Mesothelial cell of epicardium (in vitro differentiated cells): ENCODE measurements around the gene VAV3. TPM values are rescaled to one million over a fixed set of nuclear protein-coding genes. Genes with fewer than 3 reads are reported as not detected.

Experiments used
- DNase-seq, 2 experiments: peaks; one replicate each; pipeline ENCODE4 v3.0.0; 2021; ENCODE audit warnings: low spot score in 2 of 2; ENCODE audit not compliant: unreplicated experiment in 2 of 2
- H3K27ac Mint-ChIP-seq: 2 replicates; pipeline ENCODE4 v1.8.0; 2021; ENCODE audit warnings: mixed read lengths
- H3K27me3 Mint-ChIP-seq: 2 replicates; pipeline ENCODE4 v1.8.0; 2021; ENCODE audit warnings: low read depth, mixed read lengths
- H3K36me3 Mint-ChIP-seq: 2 replicates; pipeline ENCODE4 v1.8.0; 2021; ENCODE audit warnings: mixed read lengths
- H3K4me1 Mint-ChIP-seq: 2 replicates; pipeline ENCODE4 v1.8.0; 2021; ENCODE audit warnings: mixed read lengths
- H3K4me3 Mint-ChIP-seq: 2 replicates; pipeline ENCODE4 v1.8.0; 2021; ENCODE audit warnings: mild to moderate bottlenecking, moderate library complexity, mixed read lengths
- H3K9me3 Mint-ChIP-seq: 2 replicates; pipeline ENCODE4 v1.8.0; 2021; ENCODE audit warnings: mixed read lengths
- total RNA-seq: library from RNA; stranded (reverse); gene quantifications from 3 replicates; pipeline ENCODE4 v1.2.1, GENCODE V29; 2021
- TF ChIP-seq, protein P1 (sequence below): fragments of 200-600 bp; sonication (generic); IDR thresholded peaks from one replicate; pipeline ENCODE4 v1.5.0; 2021; ENCODE audit warnings: antibody characterized with exemption; ENCODE audit not compliant: unreplicated experiment

Gene VAV3
- total RNA-seq, 1 donor from 2014 or later = 3.2 TPM

DNA sequence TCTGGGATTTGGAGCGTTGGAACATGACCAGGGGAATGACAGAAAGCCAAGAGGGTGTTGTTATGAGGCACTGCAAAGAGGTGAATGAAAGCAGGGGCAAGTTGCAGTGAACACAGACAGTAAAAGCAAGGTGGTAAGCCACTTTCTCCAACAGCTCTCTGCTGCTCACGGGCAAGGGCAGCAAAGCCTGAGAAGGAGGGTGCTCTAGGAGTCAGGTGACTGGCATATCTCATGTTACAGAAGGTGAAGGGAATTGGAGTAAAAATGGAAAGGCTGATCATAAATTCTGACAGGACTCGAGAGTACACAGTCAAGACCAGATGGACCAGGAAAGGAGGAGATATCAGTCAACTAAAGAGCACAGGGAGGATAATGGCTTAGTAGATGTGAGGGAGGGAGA is 14.5 kb downstream of the VAV3 start:
- Mint-ChIP-seq H3K4me3 (no peak overlapping the region), H3K9me3 (no peaks in the 10 kb centered on the region), H3K27me3 (peaks cover 14% of the 10 kb centered on the region), H3K27ac (no peak overlapping the region), H3K4me1 (no peaks in the 10 kb centered on the region), H3K36me3 (no peaks in the 10 kb centered on the region)
- TF ChIP-seq, protein P1, sequence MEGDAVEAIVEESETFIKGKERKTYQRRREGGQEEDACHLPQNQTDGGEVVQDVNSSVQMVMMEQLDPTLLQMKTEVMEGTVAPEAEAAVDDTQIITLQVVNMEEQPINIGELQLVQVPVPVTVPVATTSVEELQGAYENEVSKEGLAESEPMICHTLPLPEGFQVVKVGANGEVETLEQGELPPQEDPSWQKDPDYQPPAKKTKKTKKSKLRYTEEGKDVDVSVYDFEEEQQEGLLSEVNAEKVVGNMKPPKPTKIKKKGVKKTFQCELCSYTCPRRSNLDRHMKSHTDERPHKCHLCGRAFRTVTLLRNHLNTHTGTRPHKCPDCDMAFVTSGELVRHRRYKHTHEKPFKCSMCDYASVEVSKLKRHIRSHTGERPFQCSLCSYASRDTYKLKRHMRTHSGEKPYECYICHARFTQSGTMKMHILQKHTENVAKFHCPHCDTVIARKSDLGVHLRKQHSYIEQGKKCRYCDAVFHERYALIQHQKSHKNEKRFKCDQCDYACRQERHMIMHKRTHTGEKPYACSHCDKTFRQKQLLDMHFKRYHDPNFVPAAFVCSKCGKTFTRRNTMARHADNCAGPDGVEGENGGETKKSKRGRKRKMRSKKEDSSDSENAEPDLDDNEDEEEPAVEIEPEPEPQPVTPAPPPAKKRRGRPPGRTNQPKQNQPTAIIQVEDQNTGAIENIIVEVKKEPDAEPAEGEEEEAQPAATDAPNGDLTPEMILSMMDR = no peak
- DNase-seq = no peak

DNA sequence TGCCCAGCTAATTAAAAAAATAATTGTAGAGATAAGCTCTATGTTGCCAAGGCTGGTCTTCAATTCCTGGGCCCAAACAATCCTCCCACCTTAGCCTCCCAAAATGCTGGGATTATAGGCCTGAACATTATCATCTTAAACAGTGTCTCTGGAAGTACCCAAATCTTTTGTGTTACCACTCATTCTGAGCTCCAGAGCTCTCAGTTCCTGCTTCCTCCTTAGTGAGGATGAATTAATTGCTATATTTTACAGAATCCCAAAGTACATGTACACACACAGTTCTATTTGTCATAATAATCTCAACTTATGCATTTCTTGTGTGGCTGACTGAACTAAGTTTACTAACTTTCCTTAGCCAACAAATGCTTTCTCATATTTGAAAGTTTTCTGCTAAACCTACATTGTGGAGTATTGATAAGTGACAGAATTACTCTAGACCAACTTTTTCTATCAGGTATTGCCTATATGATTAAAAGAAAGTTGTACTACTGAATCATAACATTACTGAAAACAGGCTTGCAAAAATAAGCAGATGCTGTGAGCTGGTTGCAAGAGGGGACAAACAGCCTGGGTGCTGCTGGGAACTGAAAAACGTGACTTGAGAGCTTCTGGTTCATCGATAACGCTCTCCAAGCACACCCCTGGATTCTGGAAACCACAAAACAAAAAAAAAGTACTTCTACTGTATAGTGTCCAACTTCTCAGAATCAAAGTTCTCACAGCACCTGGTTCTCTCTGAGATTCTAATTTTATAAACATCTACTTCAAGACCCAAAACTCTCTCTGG is 15.3 kb downstream of the VAV3 start:
- no peaks in the 10 kb centered on the region for H3K36me3 Mint-ChIP-seq
- no peak overlapping the region for H3K27ac Mint-ChIP-seq
- H3K9me3 Mint-ChIP-seq = no peaks in the 10 kb centered on the region
- DNase-seq = no peak
- TF ChIP-seq, protein P1 = no peak
- no peaks in the 10 kb centered on the region for H3K4me1 Mint-ChIP-seq
- peaks cover 14% of the 10 kb centered on the region for H3K27me3 Mint-ChIP-seq
- no peak overlapping the region for H3K4me3 Mint-ChIP-seq

DNA sequence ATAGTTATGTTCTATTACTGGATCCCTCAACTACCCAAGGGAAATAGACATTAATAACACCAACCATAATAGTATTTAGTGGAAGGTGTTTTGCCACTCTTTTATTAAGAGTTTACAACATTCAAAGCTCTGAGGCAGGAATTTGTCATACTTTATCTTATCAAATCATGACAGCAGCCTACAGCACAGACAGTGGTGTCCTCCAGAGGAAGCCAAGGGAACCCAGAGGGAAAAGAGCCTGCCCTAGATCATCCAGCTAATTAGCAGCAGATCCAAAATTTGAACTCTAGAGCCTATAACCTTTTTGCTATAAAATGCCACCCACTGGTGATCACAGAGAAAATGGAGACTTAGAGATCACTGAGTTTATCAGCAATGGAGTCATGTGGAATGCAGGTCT is 18.2 kb downstream of the VAV3 start:
- Mint-ChIP-seq H3K27ac (no peak overlapping the region), H3K9me3 (no peaks in the 10 kb centered on the region), H3K4me1 (no peaks in the 10 kb centered on the region), H3K4me3 (no peak overlapping the region), H3K36me3 (no peaks in the 10 kb centered on the region), H3K27me3 (peaks cover 19% of the 10 kb centered on the region)
- TF ChIP-seq, protein P1 = no peak
- DNase-seq = no peak

DNA sequence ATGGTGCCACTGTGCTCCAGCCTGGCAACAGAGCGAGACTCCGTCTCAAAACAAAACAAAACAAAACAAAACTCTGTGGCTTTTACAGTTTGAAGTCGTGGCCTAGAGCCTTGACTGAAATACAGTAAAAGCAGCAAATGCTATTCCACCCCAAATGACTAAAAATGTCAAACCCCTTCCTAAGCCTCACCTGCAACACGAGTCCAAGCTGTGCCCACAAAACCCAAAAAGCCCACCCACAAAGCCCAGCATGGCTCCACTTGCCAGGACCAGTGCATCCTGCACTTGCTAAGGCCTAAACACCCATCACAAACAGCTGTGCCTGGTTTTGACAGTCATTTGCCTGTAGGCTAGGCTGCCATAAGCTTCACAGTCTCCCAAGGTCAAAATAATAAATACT is 21.3 kb downstream of the VAV3 start:
- TF ChIP-seq, protein P1 = no peak
- DNase-seq = no peak
- Mint-ChIP-seq H3K9me3 (peaks cover 4% of the 10 kb centered on the region), H3K4me1 (no peaks in the 10 kb centered on the region), H3K4me3 (no peak overlapping the region), H3K27ac (no peak overlapping the region), H3K27me3 (peaks cover 20% of the 10 kb centered on the region), H3K36me3 (no peaks in the 10 kb centered on the region)

DNA sequence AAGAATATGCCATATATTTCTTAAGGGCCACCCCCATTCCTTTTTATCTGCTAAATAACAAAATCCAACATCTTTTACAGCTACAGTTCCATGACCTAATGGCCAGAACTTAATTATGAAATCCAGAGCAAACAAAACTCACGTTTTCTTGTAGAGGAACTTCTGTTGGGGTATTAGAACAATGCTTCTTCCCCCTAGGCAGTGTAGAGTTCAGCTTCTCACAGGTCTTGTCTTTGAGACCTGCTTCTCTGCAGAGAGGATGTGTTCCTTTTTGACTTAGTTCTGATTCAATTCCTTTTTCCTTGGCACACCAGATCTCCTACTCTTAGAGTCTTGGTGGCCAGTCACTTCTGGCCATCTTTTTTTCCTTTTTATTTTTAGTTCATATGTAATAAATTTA is 22.2 kb downstream of the VAV3 start:
- Mint-ChIP-seq H3K4me3 (no peak overlapping the region), H3K36me3 (no peaks in the 10 kb centered on the region), H3K4me1 (no peaks in the 10 kb centered on the region), H3K27ac (no peak overlapping the region), H3K9me3 (peaks cover 4% of the 10 kb centered on the region), H3K27me3 (peaks cover 20% of the 10 kb centered on the region)
- DNase-seq = no peak
- TF ChIP-seq, protein P1 = no peak
